ENCODE results near the gene LPAR1.

- TF ChIP-seq POLR2A (IDR thresholded peaks at IDR 0.05) (no peak), CTCF (IDR thresholded peaks at IDR 0.05) (no peak)
These were observed 67.0 kb downstream of the LPAR1 start for GRCh38 chr9:110971234-110971633.

Data from lower leg skin (tissue), 3 donors.